GM23338 (cell line): ENCODE measurements around the gene CD72. TPM values are rescaled to one million over a fixed set of nuclear protein-coding genes. Genes with fewer than 3 reads are reported as not detected.

ENCODE experiments used
- ATAC-seq: fragments of 200-7000 bp; cut with Tn5 transposase; 3 replicates; pipeline ENCODE4 v1.9.1; 2020
- DNase-seq: peaks from one replicate; pipeline ENCODE4 v3.0.0-alpha.2; 2015; ENCODE audit warnings: low spot score
- H2AFZ ChIP-seq: fragments of 200-600 bp; sonication (generic); 2 replicates; pipeline ENCODE4 v1.8.0; 2016; ENCODE audit warnings: antibody characterized with exemption, mild to moderate bottlenecking, moderate library complexity
- H3F3A ChIP-seq: fragments of 200-600 bp; sonication (generic); replicated peaks from 2 replicates; pipeline ENCODE4 v1.8.0; 2017; ENCODE audit warnings: antibody characterized with exemption, mixed run types, low read depth
- H3K27ac ChIP-seq: fragments of 200-600 bp; sonication (generic); 2 replicates; pipeline ENCODE4 v1.6.1; 2016; ENCODE audit warnings: low read depth
- H3K27me3 ChIP-seq: fragments of 200-600 bp; sonication (generic); 2 replicates; pipeline ENCODE4 v1.8.0; 2016; ENCODE audit warnings: mild to moderate bottlenecking, mixed run types, moderate library complexity; ENCODE audit not compliant: insufficient read depth
- H3K36me3 ChIP-seq: fragments of 200-600 bp; sonication (generic); 2 replicates; pipeline ENCODE4 v1.8.0; 2016; ENCODE audit warnings: mild to moderate bottlenecking; ENCODE audit not compliant: insufficient read depth
- H3K4me1 ChIP-seq: fragments of 200-600 bp; sonication (generic); 2 replicates; pipeline ENCODE4 v1.8.0; 2016; ENCODE audit warnings: mild to moderate bottlenecking, moderate library complexity; ENCODE audit not compliant: insufficient read depth
- H3K4me2 ChIP-seq: fragments of 200-600 bp; sonication (generic); 2 replicates; pipeline ENCODE4 v1.7.1; 2017; ENCODE audit warnings: mixed run types
- H3K4me3 ChIP-seq: fragments of 200-600 bp; sonication (generic); 2 replicates; pipeline ENCODE4 v1.6.1; 2016; ENCODE audit warnings: mixed run types
- H3K79me2 ChIP-seq: fragments of 200-600 bp; sonication (generic); replicated peaks from 2 replicates; pipeline ENCODE4 v1.8.0; 2017; ENCODE audit warnings: mild to moderate bottlenecking; ENCODE audit not compliant: insufficient read depth
- H3K9me2 ChIP-seq: fragments of 200-600 bp; sonication (generic); 2 replicates; pipeline ENCODE4 v1.8.0; 2017; ENCODE audit not compliant: insufficient read depth
- H4K20me1 ChIP-seq: fragments of 200-600 bp; sonication (generic); replicated peaks from 2 replicates; pipeline ENCODE4 v1.8.0; 2017; ENCODE audit warnings: mild to moderate bottlenecking; ENCODE audit not compliant: insufficient read depth
- H3K27ac Mint-ChIP-seq: 2 replicates; pipeline ENCODE4 v1.8.0; 2020; ENCODE audit warnings: inconsistent platforms, mild to moderate bottlenecking, moderate library complexity, mixed read lengths
- H3K27me3 Mint-ChIP-seq: 3 replicates; pipeline ENCODE4 v1.8.0; 2022; ENCODE audit warnings: low read depth, mild to moderate bottlenecking, moderate library complexity, mixed read lengths, inconsistent platforms; ENCODE audit not compliant: insufficient read depth, poor library complexity
- H3K36me3 Mint-ChIP-seq: 3 replicates; pipeline ENCODE4 v1.8.0; 2021; ENCODE audit warnings: low read depth, mild to moderate bottlenecking, inconsistent platforms, moderate library complexity, mixed read lengths
- H3K4me1 Mint-ChIP-seq: 3 replicates; pipeline ENCODE4 v1.8.0; 2020; ENCODE audit warnings: mild to moderate bottlenecking, inconsistent platforms, mixed read lengths
- H3K4me3 Mint-ChIP-seq: 3 replicates; pipeline ENCODE4 v1.8.0; 2021; ENCODE audit warnings: moderate library complexity, mild to moderate bottlenecking, inconsistent platforms, mixed read lengths
- H3K9me3 Mint-ChIP-seq: 3 replicates; pipeline ENCODE4 v1.8.0; 2020; ENCODE audit warnings: moderate library complexity, mild to moderate bottlenecking, inconsistent platforms, mixed read lengths
- CREB1 ChIP-seq: fragments of 250-450 bp; sonication (Bioruptor Pico); IDR thresholded peaks from 2 replicates; pipeline ENCODE4 v1.5.0; 2020; ENCODE audit warnings: low read depth, mild to moderate bottlenecking, moderate library complexity
- JUNB ChIP-seq: IDR thresholded peaks from one replicate; pipeline ENCODE4 v1.6.1; 2016; ENCODE audit warnings: antibody characterized with exemption; ENCODE audit not compliant: unreplicated experiment
- STAT1 ChIP-seq: IDR thresholded peaks from one replicate; pipeline ENCODE4 v1.6.1; 2016; ENCODE audit warnings: antibody characterized with exemption; ENCODE audit not compliant: unreplicated experiment
- polyA plus RNA-seq: library from polyadenylated mRNA; unstranded; fragments of >200 nt; fragmentation: Nextera tagmentation; extraction: Ambion mirVana; gene quantifications from 2 replicates; pipeline ENCODE4 v1.2.1, GENCODE V29; 2016
- total RNA-seq: library from RNA; depleted of rRNA; stranded (reverse); fragments of >200 nt; shearing (Covaris generic); gene quantifications from 2 replicates; pipeline ENCODE4 v1.2.3, GENCODE V29; 2014
- TF ChIP-seq, protein P1 (sequence below): IDR thresholded peaks from one replicate; pipeline ENCODE4 v1.6.1; 2018; ENCODE audit warnings: antibody characterized with exemption; ENCODE audit not compliant: unreplicated experiment
- TF ChIP-seq, protein P2 (sequence below): IDR thresholded peaks from 2 replicates; pipeline ENCODE4 v1.6.1; 2016; ENCODE audit warnings: antibody characterized with exemption
- TF ChIP-seq, protein P3 (sequence below), 2 experiments: fragments of 200-600 bp in 1 of 2; sonication (generic) in 1 of 2; conservative IDR thresholded peaks; 2 replicates each; pipeline versions ENCODE4 v1.5.1 to v1.6.1; 2016 to 2017; ENCODE audit warnings: antibody characterized with exemption in 2 of 2, low read depth in 2 of 2, mild to moderate bottlenecking in 2 of 2, moderate library complexity in 1 of 2

Gene CD72
- total and polyA plus RNA-seq, 2 experiments from 2014 or later, result 4.7 to 4.8 TPM

- TF ChIP-seq, protein P1, sequence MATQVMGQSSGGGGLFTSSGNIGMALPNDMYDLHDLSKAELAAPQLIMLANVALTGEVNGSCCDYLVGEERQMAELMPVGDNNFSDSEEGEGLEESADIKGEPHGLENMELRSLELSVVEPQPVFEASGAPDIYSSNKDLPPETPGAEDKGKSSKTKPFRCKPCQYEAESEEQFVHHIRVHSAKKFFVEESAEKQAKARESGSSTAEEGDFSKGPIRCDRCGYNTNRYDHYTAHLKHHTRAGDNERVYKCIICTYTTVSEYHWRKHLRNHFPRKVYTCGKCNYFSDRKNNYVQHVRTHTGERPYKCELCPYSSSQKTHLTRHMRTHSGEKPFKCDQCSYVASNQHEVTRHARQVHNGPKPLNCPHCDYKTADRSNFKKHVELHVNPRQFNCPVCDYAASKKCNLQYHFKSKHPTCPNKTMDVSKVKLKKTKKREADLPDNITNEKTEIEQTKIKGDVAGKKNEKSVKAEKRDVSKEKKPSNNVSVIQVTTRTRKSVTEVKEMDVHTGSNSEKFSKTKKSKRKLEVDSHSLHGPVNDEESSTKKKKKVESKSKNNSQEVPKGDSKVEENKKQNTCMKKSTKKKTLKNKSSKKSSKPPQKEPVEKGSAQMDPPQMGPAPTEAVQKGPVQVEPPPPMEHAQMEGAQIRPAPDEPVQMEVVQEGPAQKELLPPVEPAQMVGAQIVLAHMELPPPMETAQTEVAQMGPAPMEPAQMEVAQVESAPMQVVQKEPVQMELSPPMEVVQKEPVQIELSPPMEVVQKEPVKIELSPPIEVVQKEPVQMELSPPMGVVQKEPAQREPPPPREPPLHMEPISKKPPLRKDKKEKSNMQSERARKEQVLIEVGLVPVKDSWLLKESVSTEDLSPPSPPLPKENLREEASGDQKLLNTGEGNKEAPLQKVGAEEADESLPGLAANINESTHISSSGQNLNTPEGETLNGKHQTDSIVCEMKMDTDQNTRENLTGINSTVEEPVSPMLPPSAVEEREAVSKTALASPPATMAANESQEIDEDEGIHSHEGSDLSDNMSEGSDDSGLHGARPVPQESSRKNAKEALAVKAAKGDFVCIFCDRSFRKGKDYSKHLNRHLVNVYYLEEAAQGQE, result no peak
- no peak for TF ChIP-seq STAT1
Measured at GRCh38 chr9:35658137-35658967, 40.1 kb upstream of the CD72 start, which contains the start of gene CCDC107 (continued).

GRCh38 chr9:35657546-35658136 is 39.4 kb upstream of the CD72 start, which contains the start of gene RMRP:
Gene RMRP, minus strand, starts transcription at chr9:35658019.
- H3K27me3 ChIP-seq, result peaks cover 4% of the 10 kb centered on the region; the same call in 1 of the 2 replicates
- H3K27ac Mint-ChIP-seq, result peak within 1 kb of the TSS; percentile 100
- H3K4me1 ChIP-seq, result 0 out of 2 replicates have a peak, but pooled peaks cover 8% of the 10 kb centered on the region
- H3K36me3 ChIP-seq, result peaks cover 8% of the 10 kb centered on the region; the same call in 1 of the 2 replicates
- H3K9me3 Mint-ChIP-seq, result peaks cover 3% of the 10 kb centered on the region; the same call in 2 of the 3 replicates
- DNase-seq, result peak; percentile 99
- H3K9me2 ChIP-seq, result no peaks in the 10 kb centered on the region
- H3K27me3 Mint-ChIP-seq, result peaks cover 30% of the 10 kb centered on the region
- TF ChIP-seq JUNB, result no peak
- peak; percentile 87 for TF ChIP-seq CREB1 (CRISPR knock-in tag)
- TF ChIP-seq, protein P1, result peak; percentile 29
- TF ChIP-seq, protein P2, sequence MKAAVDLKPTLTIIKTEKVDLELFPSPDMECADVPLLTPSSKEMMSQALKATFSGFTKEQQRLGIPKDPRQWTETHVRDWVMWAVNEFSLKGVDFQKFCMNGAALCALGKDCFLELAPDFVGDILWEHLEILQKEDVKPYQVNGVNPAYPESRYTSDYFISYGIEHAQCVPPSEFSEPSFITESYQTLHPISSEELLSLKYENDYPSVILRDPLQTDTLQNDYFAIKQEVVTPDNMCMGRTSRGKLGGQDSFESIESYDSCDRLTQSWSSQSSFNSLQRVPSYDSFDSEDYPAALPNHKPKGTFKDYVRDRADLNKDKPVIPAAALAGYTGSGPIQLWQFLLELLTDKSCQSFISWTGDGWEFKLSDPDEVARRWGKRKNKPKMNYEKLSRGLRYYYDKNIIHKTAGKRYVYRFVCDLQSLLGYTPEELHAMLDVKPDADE, result no peak
- TF ChIP-seq, protein P3, sequence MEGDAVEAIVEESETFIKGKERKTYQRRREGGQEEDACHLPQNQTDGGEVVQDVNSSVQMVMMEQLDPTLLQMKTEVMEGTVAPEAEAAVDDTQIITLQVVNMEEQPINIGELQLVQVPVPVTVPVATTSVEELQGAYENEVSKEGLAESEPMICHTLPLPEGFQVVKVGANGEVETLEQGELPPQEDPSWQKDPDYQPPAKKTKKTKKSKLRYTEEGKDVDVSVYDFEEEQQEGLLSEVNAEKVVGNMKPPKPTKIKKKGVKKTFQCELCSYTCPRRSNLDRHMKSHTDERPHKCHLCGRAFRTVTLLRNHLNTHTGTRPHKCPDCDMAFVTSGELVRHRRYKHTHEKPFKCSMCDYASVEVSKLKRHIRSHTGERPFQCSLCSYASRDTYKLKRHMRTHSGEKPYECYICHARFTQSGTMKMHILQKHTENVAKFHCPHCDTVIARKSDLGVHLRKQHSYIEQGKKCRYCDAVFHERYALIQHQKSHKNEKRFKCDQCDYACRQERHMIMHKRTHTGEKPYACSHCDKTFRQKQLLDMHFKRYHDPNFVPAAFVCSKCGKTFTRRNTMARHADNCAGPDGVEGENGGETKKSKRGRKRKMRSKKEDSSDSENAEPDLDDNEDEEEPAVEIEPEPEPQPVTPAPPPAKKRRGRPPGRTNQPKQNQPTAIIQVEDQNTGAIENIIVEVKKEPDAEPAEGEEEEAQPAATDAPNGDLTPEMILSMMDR (conservative IDR thresholded peaks at IDR 0.05; ENCODE audit: low read depth in 2 of 2), result peak in 1 of 2 experiments; percentile 5; a peak in 1 of 4 replicates
- peaks cover 16% of the 10 kb centered on the region; the same call in 1 of the 2 replicates for H3F3A ChIP-seq
- no peaks in the 10 kb centered on the region; the same call in none of the 2 replicates for H4K20me1 ChIP-seq
- H3K4me3 Mint-ChIP-seq, result peak within 1 kb of the TSS; percentile 77
- H3K4me1 Mint-ChIP-seq, result peaks cover 32% of the 10 kb centered on the region
- ATAC-seq, result peak; percentile 91
- peak within 1 kb of the TSS; percentile 90 for H2AFZ ChIP-seq
- no peaks in the 10 kb centered on the region for H3K79me2 ChIP-seq
- H3K36me3 Mint-ChIP-seq, result peaks cover 41% of the 10 kb centered on the region
- peak within 1 kb of the TSS; percentile 89 for H3K27ac ChIP-seq
- peak within 1 kb of the TSS; percentile 92 for H3K4me2 ChIP-seq
- H3K4me3 ChIP-seq, result peak within 1 kb of the TSS; percentile 97
